Stomach (tissue), 9 donors: Measurements from ENCODE around the gene CLSTN1. TPM values are rescaled to one million over a fixed set of nuclear protein-coding genes. Genes with fewer than 3 reads are reported as not detected.
"Not testable (repeated sequence)": the region's sequence is repeated elsewhere in the genome, so short reads cannot be mapped to it uniquely, and the experiment has no call there.

Experiments
- DNase-seq, 2 donors: peaks; one replicate each; pipeline versions ENCODE4 v3.0.0 to v3.0.0-alpha.2; 2013 to 2019
- H3K27ac ChIP-seq, 5 donors: fragments of 200-600 bp in 4 of 5; sonication (generic) in 4 of 5; one replicate each; pipeline ENCODE4 v1.5.1; 2013 to 2019; ENCODE audit warnings: mild to moderate bottlenecking in 1 of 5, moderate library complexity in 1 of 5
- H3K27me3 ChIP-seq, 3 donors: fragments of 200-600 bp; sonication (generic); one replicate each; pipeline ENCODE4 v1.5.1; 2017 to 2019; ENCODE audit warnings: mixed run types in 1 of 3
- H3K36me3 ChIP-seq, 4 donors: fragments of 200-600 bp; sonication (generic); 1 replicate in 3 of 4; 2 replicates in 1 of 4; pipeline ENCODE4 v1.5.1; 2016 to 2019
- H3K4me1 ChIP-seq, 4 donors: fragments of 200-600 bp; sonication (generic); one replicate each; pipeline ENCODE4 v1.5.1; 2016 to 2019
- H3K4me3 ChIP-seq, 4 donors: fragments of 200-600 bp; sonication (generic) in 3 of 4; one replicate each; pipeline ENCODE4 v1.5.1; 2016 to 2019; ENCODE audit warnings: mild to moderate bottlenecking in 1 of 4
- H3K9me3 ChIP-seq, 4 donors: fragments of 200-600 bp; sonication (generic); one replicate each; pipeline ENCODE4 v1.5.1; 2016 to 2019
- CTCF ChIP-seq, 7 experiments: fragments of 450-650 bp in 4 of 7; fragments of 200-600 bp in 3 of 7; sonication (generic) in 3 of 7; IDR thresholded peaks; one replicate each; pipeline ENCODE4 v1.5.1; 2016 to 2019; ENCODE audit warnings: antibody characterized with exemption in 7 of 7, control low read depth in 2 of 7, mild to moderate bottlenecking in 1 of 7
- EP300 ChIP-seq: sonication (generic); formaldehyde crosslinking; IDR thresholded peaks from one replicate; pipeline ENCODE4 v1.6.1; 2017; ENCODE audit warnings: antibody characterized with exemption
- POLR2A ChIP-seq, 4 donors: fragments of 450-650 bp; IDR thresholded peaks; one replicate each; pipeline ENCODE4 v1.6.1; 2016; ENCODE audit warnings: antibody characterized with exemption in 4 of 4, control low read depth in 2 of 4, mild to moderate bottlenecking in 1 of 4, moderate library complexity in 1 of 4
- POLR2AphosphoS5 ChIP-seq, 3 donors: sonication (generic); formaldehyde crosslinking; IDR thresholded peaks; one replicate each; pipeline ENCODE4 v1.6.1; 2016; ENCODE audit warnings: antibody characterized with exemption in 3 of 3
- WGBS, 5 donors: extraction: QIAGEN DNeasy Blood & Tissue Kit in 3 of 5; methylation state at CpG; one replicate each; pipeline versions ENCODE4 v1.1.5 to v1.1.7; 2013 to 2018; 5-methylcytosine and 5-hydroxymethylcytosine counted together
- intact Hi-C: fragments of 100-400 bp; cut with DNase I; formaldehyde crosslinking; loops from one replicate; pipeline ENCODE4 v1.15.1; 2023; ENCODE audit warnings: low total_unique reads
- polyA plus RNA-seq, 3 donors: library from polyadenylated mRNA; stranded (reverse); fragments of 200-250 nt; gene quantifications; one replicate each; pipeline ENCODE4 v1.2.3, GENCODE V29; 2013
- total RNA-seq, 5 donors: library from RNA; depleted of rRNA; stranded (reverse); fragments of >200 nt; gene quantifications; one replicate each; pipeline versions ENCODE4 v1.1.0 to v1.2.3, GENCODE V29; 2014 to 2016
- donor health status: healthy with polysubstance abuse.
- donor health status: Bipolar disorder and iron deficiency.
- donor health status: healthy.

Gene CLSTN1
- total and polyA plus RNA-seq, 8 donors, result 10.5 to 156 (median 30.9) TPM

GRCh38 chr1:9717193-9718005 is 106.4 kb downstream of the CLSTN1 start:
- Histone ChIP-seq H3K9me3 (no peaks in the 10 kb centered on the region), H3K4me1 (peaks cover 0 to 44% (median 3%) of the 10 kb centered on the region in 4 donors), H3K27me3 (no peaks in the 10 kb centered on the region), H3K4me3 (peak overlapping the region; percentile 26 to 34 (median 32)), H3K27ac (peak overlapping the region; percentile 31 to 79 (median 64)), H3K36me3 (peaks cover 17 to 81% (median 65%) of the 10 kb centered on the region in 4 donors)
- no peak for TF ChIP-seq POLR2A (IDR thresholded peaks at IDR 0.05)
- no peak for TF ChIP-seq EP300
- no peak for TF ChIP-seq CTCF (IDR thresholded peaks at IDR 0.05)
- no peak for TF ChIP-seq POLR2AphosphoS5 (IDR thresholded peaks at IDR 0.05)
- peak; percentile 62 to 93 for DNase-seq
- intact Hi-C loops, result no loop called here
- WGBS, 5 donors, result 26 to 43% (median 39%) methylated on average over 17 to 25 of the region's 25 CpGs

GRCh38 chr1:9716404-9717192 is 107.2 kb downstream of the CLSTN1 start:
- Histone ChIP-seq H3K27me3 (no peaks in the 10 kb centered on the region), H3K36me3 (peaks cover 11 to 81% (median 64%) of the 10 kb centered on the region in 4 donors), H3K27ac (peak overlapping the region in 4 of 5 donors; percentile 64 to 79 (median 66)), H3K9me3 (no peaks in the 10 kb centered on the region), H3K4me1 (peaks cover 0 to 43% (median 3%) of the 10 kb centered on the region in 4 donors), H3K4me3 (peak overlapping the region; percentile 26 to 34 (median 32))
- DNase-seq, result no peak
- TF ChIP-seq CTCF (IDR thresholded peaks at IDR 0.05) (no peak), POLR2AphosphoS5 (IDR thresholded peaks at IDR 0.05) (no peak), EP300 (no peak), POLR2A (IDR thresholded peaks at IDR 0.05) (no peak)
- intact Hi-C loops, result no loop called here
- WGBS, 5 donors, result 85 to 94% (median 92%) methylated on average over 11 to 29 of the region's 29 CpGs

- H3K4me1 ChIP-seq, result peaks cover 0 to 35% (median 3%) of the 10 kb centered on the region in 4 donors
- H3K4me3 ChIP-seq, result peak overlapping the region in 1 of 4 donors; percentile 31
- no peak for DNase-seq
- H3K27ac ChIP-seq, result peak overlapping the region in 1 of 5 donors; percentile 79
- no peak for TF ChIP-seq POLR2AphosphoS5 (IDR thresholded peaks at IDR 0.05)
- H3K27me3 ChIP-seq, result no peaks in the 10 kb centered on the region
- H3K36me3 ChIP-seq, result peaks cover 13 to 81% (median 64%) of the 10 kb centered on the region in 4 donors
- intact Hi-C loops, result no loop called here
- no peaks in the 10 kb centered on the region for H3K9me3 ChIP-seq
- WGBS, 5 donors, result 82 to 92% (median 87%) methylated on average over 20 to 40 of the region's 40 CpGs
Measured at GRCh38 chr1:9715536-9716226, 108.1 kb downstream of the CLSTN1 start.

GRCh38 chr1:9714257-9714718 is 109.5 kb downstream of the CLSTN1 start:
- TF ChIP-seq CTCF (IDR thresholded peaks at IDR 0.05) (no peak), POLR2A (IDR thresholded peaks at IDR 0.05) (no peak), POLR2AphosphoS5 (IDR thresholded peaks at IDR 0.05) (no peak)
- Histone ChIP-seq H3K27ac (no peak overlapping the region), H3K27me3 (no peaks in the 10 kb centered on the region), H3K36me3 (peaks cover 7 to 76% (median 61%) of the 10 kb centered on the region in 4 donors), H3K4me3 (no peak overlapping the region), H3K9me3 (no peaks in the 10 kb centered on the region), H3K4me1 (peaks cover 0 to 26% (median 3%) of the 10 kb centered on the region in 4 donors)
- WGBS, 5 donors, result 47 to 74% (median 54%) methylated on average over 6 of the region's 6 CpGs
- intact Hi-C loops, result no loop called here
- DNase-seq, result no peak

- H3K27ac ChIP-seq, H3K4me3 ChIP-seq, DNase-seq, H3K27me3 ChIP-seq, intact Hi-C loops, H3K9me3 ChIP-seq: not testable (repeated sequence)
- H3K4me1 ChIP-seq, result peaks cover 0 to 11% (median 0%) of the 10 kb centered on the region in 4 donors
- 85 to 90% (median 88%) methylated on average over 7 of the region's 7 CpGs for WGBS, 5 donors
- H3K36me3 ChIP-seq, result peaks cover 7 to 68% (median 57%) of the 10 kb centered on the region in 4 donors
Measured at GRCh38 chr1:9712767-9713166, 111.0 kb downstream of the CLSTN1 start.
